DOHH2 (cell line): ENCODE measurements around the gene ACAD9.

Source experiments
- H3F3A ChIP-seq: fragments of 200-600 bp; sonication (generic), shearing (Covaris generic); 2 replicates; pipeline ENCODE4 v1.6.0; 2016; ENCODE audit warnings: antibody characterized with exemption, mild to moderate bottlenecking; ENCODE audit not compliant: control insufficient read depth, insufficient read depth
- H3K27ac ChIP-seq: fragments of 200-600 bp; sonication (generic); 2 replicates; pipeline ENCODE4 v1.5.1; 2014; ENCODE audit warnings: low read depth, mild to moderate bottlenecking, low read length, moderate library complexity
- H3K27me3 ChIP-seq: fragments of 200-600 bp; sonication (generic); 2 replicates; pipeline ENCODE4 v1.6.1; 2014; ENCODE audit warnings: mild to moderate bottlenecking, low read length, mixed read lengths; ENCODE audit not compliant: control insufficient read depth
- H3K36me3 ChIP-seq: fragments of 200-600 bp; sonication (generic); 2 replicates; pipeline ENCODE4 v1.6.1; 2014; ENCODE audit warnings: mild to moderate bottlenecking, low read length, moderate library complexity, mixed read lengths; ENCODE audit not compliant: control insufficient read depth
- H3K4me1 ChIP-seq: fragments of 200-600 bp; sonication (generic); 2 replicates; pipeline ENCODE4 v1.6.1; 2014; ENCODE audit warnings: mild to moderate bottlenecking, low read length, mixed read lengths; ENCODE audit not compliant: control insufficient read depth
- H3K4me2 ChIP-seq: fragments of 200-600 bp; sonication (generic); 2 replicates; pipeline ENCODE4 v1.6.0; 2014; ENCODE audit warnings: mild to moderate bottlenecking, low read length, moderate library complexity
- H3K4me3 ChIP-seq: fragments of 200-600 bp; sonication (generic); 2 replicates; pipeline ENCODE4 v1.5.1; 2014; ENCODE audit warnings: mild to moderate bottlenecking, low read length, mixed read lengths
- H3K79me2 ChIP-seq: fragments of 200-600 bp; sonication (generic); 2 replicates; pipeline ENCODE4 v1.6.1; 2014; ENCODE audit warnings: mild to moderate bottlenecking, low read length, mixed read lengths; ENCODE audit not compliant: control insufficient read depth
- H3K9me2 ChIP-seq: fragments of 200-600 bp; sonication (generic); replicated peaks from 2 replicates; pipeline ENCODE4 v1.6.1; 2014; ENCODE audit warnings: mild to moderate bottlenecking, low read length, mixed read lengths; ENCODE audit not compliant: control insufficient read depth
- H3K9me3 ChIP-seq: fragments of 200-600 bp; sonication (generic); 2 replicates; pipeline ENCODE4 v1.6.1; 2014; ENCODE audit warnings: antibody characterized with exemption, low read length, mixed read lengths; ENCODE audit not compliant: control insufficient read depth, insufficient read depth
- H4K20me1 ChIP-seq: fragments of 200-600 bp; sonication (generic); 2 replicates; pipeline ENCODE4 v1.6.0; 2014; ENCODE audit warnings: low read depth, mild to moderate bottlenecking, antibody characterized with exemption, low read length, moderate library complexity; ENCODE audit not compliant: control insufficient read depth, insufficient read depth
- CTCF ChIP-seq: fragments of 200-600 bp; sonication (generic); IDR thresholded peaks from one replicate; pipeline ENCODE4 v1.5.1; 2014; ENCODE audit warnings: antibody characterized with exemption, mild to moderate bottlenecking, low read depth, low read length; ENCODE audit not compliant: poor library complexity, severe bottlenecking
- EZH2phosphoT487 ChIP-seq: fragments of 200-600 bp; sonication (generic); IDR thresholded peaks from 2 replicates; pipeline ENCODE4 v1.6.1; 2017; ENCODE audit warnings: borderline replicate concordance, mild to moderate bottlenecking, antibody characterized with exemption, low read length, moderate library complexity, mixed read lengths

ACAD9 gene

GRCh38 chr3:128946411-128946810 is 67.0 kb downstream of the ACAD9 start:
- no peak overlapping the region for H3K27ac ChIP-seq
- H3K36me3 ChIP-seq = no peaks in the 10 kb centered on the region
- H3K79me2 ChIP-seq = no peaks in the 10 kb centered on the region
- H4K20me1 ChIP-seq = no peaks in the 10 kb centered on the region
- H3K9me3 ChIP-seq = no peaks in the 10 kb centered on the region
- no peak overlapping the region for H3K4me3 ChIP-seq
- H3K4me2 ChIP-seq = no peak overlapping the region
- no peaks in the 10 kb centered on the region for H3K4me1 ChIP-seq
- no peaks in the 10 kb centered on the region for H3K9me2 ChIP-seq
- H3F3A ChIP-seq = no peaks in the 10 kb centered on the region
- H3K27me3 ChIP-seq = no peaks in the 10 kb centered on the region; the same call in 1 of the 2 replicates
- TF ChIP-seq EZH2phosphoT487 = no peak
- no peak for TF ChIP-seq CTCF

- H3F3A ChIP-seq = no peaks in the 10 kb centered on the region
- TF ChIP-seq EZH2phosphoT487 (no peak), CTCF (no peak)
- H3K79me2 ChIP-seq = no peaks in the 10 kb centered on the region
- H3K27ac ChIP-seq = no peak overlapping the region
- no peaks in the 10 kb centered on the region for H3K4me1 ChIP-seq
- no peak overlapping the region for H3K4me3 ChIP-seq
- H3K36me3 ChIP-seq = no peaks in the 10 kb centered on the region
- H3K4me2 ChIP-seq = no peak overlapping the region
- H3K9me2 ChIP-seq = no peaks in the 10 kb centered on the region
- no peaks in the 10 kb centered on the region; the same call in 1 of the 2 replicates for H3K27me3 ChIP-seq
- H4K20me1 ChIP-seq = no peaks in the 10 kb centered on the region
- no peaks in the 10 kb centered on the region for H3K9me3 ChIP-seq
Measured at GRCh38 chr3:128949158-128949557, 69.7 kb downstream of the ACAD9 start.

GRCh38 chr3:128950223-128950938 is 71.0 kb downstream of the ACAD9 start:
- Histone ChIP-seq H3F3A (no peaks in the 10 kb centered on the region), H3K36me3 (no peaks in the 10 kb centered on the region), H3K9me2 (no peaks in the 10 kb centered on the region), H3K4me1 (no peaks in the 10 kb centered on the region), H3K9me3 (no peaks in the 10 kb centered on the region), H3K4me3 (no peak overlapping the region), H3K4me2 (no peak overlapping the region), H4K20me1 (no peaks in the 10 kb centered on the region), H3K27me3 (no peaks in the 10 kb centered on the region; the same call in 1 of the 2 replicates), H3K27ac (no peak overlapping the region), H3K79me2 (no peaks in the 10 kb centered on the region)
- TF ChIP-seq CTCF = no peak
- no peak for TF ChIP-seq EZH2phosphoT487
